Forelimb muscle (tissue), 1 donor: ENCODE data around the gene YKT6. TPM values are rescaled to one million over a fixed set of nuclear protein-coding genes. Genes with fewer than 3 reads are reported as not detected.

Experiments used
- DNase-seq: peaks from one replicate; pipeline ENCODE4 v3.0.0-alpha.2; 2013; ENCODE audit warnings: low read depth
- polyA plus RNA-seq: library from polyadenylated mRNA; unstranded; fragments of 120-200 nt; gene quantifications from one replicate; pipeline ENCODE4 v1.2.1, GENCODE V29; 2013; ENCODE audit not compliant: insufficient read length

Gene YKT6
- polyA plus RNA-seq, 1 donor, result 74.5 TPM

GRCh38 chr7:44218418-44219201, 17.8 kb downstream of the YKT6 start:
- no peak for DNase-seq

GRCh38 chr7:44219371-44220045, 18.7 kb downstream of the YKT6 start:
- DNase-seq, result no peak

- no peak for DNase-seq
Observed at GRCh38 chr7:44220046-44220357, 19.2 kb downstream of the YKT6 start.

GRCh38 chr7:44220358-44221112, 19.8 kb downstream of the YKT6 start:
- DNase-seq, result no peak

GRCh38 chr7:44221231-44221791, 20.5 kb downstream of the YKT6 start:
- no peak for DNase-seq

- DNase-seq, result no peak
Observed at GRCh38 chr7:44222074-44222473, 21.3 kb downstream of the YKT6 start.

- DNase-seq, result no peak
Observed at GRCh38 chr7:44222776-44223261, 22.0 kb downstream of the YKT6 start.

GRCh38 chr7:44223362-44224079, 22.7 kb downstream of the YKT6 start:
- DNase-seq, result no peak

- DNase-seq, result no peak
Observed at GRCh38 chr7:44224080-44224973, 23.5 kb downstream of the YKT6 start.

- DNase-seq, result no peak
Observed at GRCh38 chr7:44224974-44225565, 24.3 kb downstream of the YKT6 start.

- no peak for DNase-seq
Observed at GRCh38 chr7:44225566-44226395, 25.0 kb downstream of the YKT6 start.

- DNase-seq, result no peak
Observed at GRCh38 chr7:44226396-44226753, 25.6 kb downstream of the YKT6 start.

- no peak for DNase-seq
Observed at GRCh38 chr7:44227911-44228310, 27.1 kb downstream of the YKT6 start.

GRCh38 chr7:44228571-44229350, 28.0 kb downstream of the YKT6 start:
- no peak for DNase-seq

- no peak for DNase-seq
Observed at GRCh38 chr7:44229546-44230105, 28.8 kb downstream of the YKT6 start.

- no peak for DNase-seq
Observed at GRCh38 chr7:44230286-44230685, 29.5 kb downstream of the YKT6 start.

GRCh38 chr7:44231088-44231487, 30.3 kb downstream of the YKT6 start:
- DNase-seq, result no peak

GRCh38 chr7:44232396-44232795, 31.6 kb downstream of the YKT6 start:
- no peak for DNase-seq
